Kidney epithelial cell (primary cell): Measurements from ENCODE around the gene HLA-G. TPM values are rescaled to one million over a fixed set of nuclear protein-coding genes. Genes with fewer than 3 reads are reported as not detected.
A peak's percentile ranks its signal among the peaks of the same experiment; 100 is the strongest.

Experiments
- DNase-seq: peaks from one replicate; pipeline ENCODE4 v3.0.0-alpha.2; 2010; ENCODE audit warnings: low read depth
- H3K27me3 ChIP-seq: 2 replicates; pipeline ENCODE4 v1.6.0; 2011; ENCODE audit warnings: low read length; ENCODE audit not compliant: control insufficient read depth, insufficient read depth
- H3K36me3 ChIP-seq: 2 replicates; pipeline ENCODE4 v1.5.1; 2011; ENCODE audit warnings: low read length; ENCODE audit not compliant: control insufficient read depth, insufficient read depth
- H3K4me3 ChIP-seq: 2 replicates; pipeline ENCODE4 v1.5.1; 2011; ENCODE audit warnings: low read depth, mild to moderate bottlenecking, control low read depth, low read length
- total RNA-seq: library from RNA; depleted of rRNA; stranded (reverse); fragments of >200 nt; gene quantifications from 2 replicates; pipeline ENCODE4 v1.2.3, GENCODE V29; 2015
- TF ChIP-seq, protein P1 (sequence below): IDR thresholded peaks from 2 replicates; pipeline ENCODE4 v1.5.1; 2011; ENCODE audit warnings: mild to moderate bottlenecking, moderate library complexity, low read length, control low read depth, inconsistent platforms; ENCODE audit not compliant: insufficient read depth, poor library complexity, severe bottlenecking

HLA-G gene
- total RNA-seq, 1 donor from 2014 or later = 1.1 TPM

DNA sequence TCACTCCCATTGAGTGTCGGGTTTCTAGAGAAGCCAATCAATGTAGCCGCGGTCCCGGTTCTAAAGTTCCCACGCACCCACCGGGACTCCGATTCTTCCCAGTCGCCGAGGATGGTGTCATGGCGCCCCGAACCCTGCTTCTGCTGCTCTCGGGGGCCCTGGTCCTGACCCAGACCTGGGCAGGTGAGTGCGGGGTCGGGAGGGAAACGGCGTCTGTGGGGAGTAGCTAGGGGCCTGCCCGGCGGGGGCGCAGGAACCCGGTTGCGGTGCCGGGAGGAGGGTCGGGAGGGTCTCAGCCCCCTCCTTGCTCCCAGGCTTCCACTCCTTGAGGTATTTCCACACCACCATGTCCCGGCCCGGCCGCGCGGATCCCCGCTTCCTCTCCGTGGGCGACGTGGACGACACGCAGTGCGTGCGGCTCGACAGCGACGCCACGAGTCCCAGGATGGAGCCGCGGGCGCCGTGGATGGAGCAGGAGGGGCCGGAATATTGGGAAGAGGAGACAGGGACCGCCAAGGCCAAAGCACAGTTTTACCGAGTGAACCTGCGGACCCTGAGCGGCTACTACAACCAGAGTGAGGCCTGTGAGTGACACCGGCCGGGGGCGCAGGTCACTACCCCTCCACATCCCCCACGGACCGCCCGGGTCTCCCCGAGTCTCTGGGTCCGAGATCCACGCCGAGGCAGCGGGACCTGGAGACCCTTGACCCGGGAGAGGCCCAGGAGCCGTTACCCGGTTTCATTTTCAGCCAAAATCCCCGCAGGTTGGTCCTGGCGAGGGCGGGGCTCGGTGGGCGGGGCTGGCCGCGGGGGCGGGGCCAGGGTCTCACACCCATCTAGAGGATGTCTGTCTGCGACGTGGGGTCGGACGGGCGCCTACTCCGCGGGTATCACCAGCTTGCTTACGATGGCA is 35.2 kb upstream of the HLA-G start:
- DNase-seq = no peak
- no peaks in the 10 kb centered on the region for H3K36me3 ChIP-seq

GRCh38 chr6:29793036-29793356 is 34.6 kb upstream of the HLA-G start:
- no peak for DNase-seq
- peak overlapping the region; percentile 54 for H3K4me3 ChIP-seq
- no peaks in the 10 kb centered on the region for H3K36me3 ChIP-seq
- TF ChIP-seq, protein P1, sequence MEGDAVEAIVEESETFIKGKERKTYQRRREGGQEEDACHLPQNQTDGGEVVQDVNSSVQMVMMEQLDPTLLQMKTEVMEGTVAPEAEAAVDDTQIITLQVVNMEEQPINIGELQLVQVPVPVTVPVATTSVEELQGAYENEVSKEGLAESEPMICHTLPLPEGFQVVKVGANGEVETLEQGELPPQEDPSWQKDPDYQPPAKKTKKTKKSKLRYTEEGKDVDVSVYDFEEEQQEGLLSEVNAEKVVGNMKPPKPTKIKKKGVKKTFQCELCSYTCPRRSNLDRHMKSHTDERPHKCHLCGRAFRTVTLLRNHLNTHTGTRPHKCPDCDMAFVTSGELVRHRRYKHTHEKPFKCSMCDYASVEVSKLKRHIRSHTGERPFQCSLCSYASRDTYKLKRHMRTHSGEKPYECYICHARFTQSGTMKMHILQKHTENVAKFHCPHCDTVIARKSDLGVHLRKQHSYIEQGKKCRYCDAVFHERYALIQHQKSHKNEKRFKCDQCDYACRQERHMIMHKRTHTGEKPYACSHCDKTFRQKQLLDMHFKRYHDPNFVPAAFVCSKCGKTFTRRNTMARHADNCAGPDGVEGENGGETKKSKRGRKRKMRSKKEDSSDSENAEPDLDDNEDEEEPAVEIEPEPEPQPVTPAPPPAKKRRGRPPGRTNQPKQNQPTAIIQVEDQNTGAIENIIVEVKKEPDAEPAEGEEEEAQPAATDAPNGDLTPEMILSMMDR = no peak
- peaks cover 15% of the 10 kb centered on the region for H3K27me3 ChIP-seq

More for the DNA sequence above, 35.2 kb upstream of the HLA-G start:
- peaks cover 15% of the 10 kb centered on the region for H3K27me3 ChIP-seq
- H3K4me3 ChIP-seq = peak overlapping the region; percentile 54
- TF ChIP-seq, protein P1 = peak; percentile 63

DNA sequence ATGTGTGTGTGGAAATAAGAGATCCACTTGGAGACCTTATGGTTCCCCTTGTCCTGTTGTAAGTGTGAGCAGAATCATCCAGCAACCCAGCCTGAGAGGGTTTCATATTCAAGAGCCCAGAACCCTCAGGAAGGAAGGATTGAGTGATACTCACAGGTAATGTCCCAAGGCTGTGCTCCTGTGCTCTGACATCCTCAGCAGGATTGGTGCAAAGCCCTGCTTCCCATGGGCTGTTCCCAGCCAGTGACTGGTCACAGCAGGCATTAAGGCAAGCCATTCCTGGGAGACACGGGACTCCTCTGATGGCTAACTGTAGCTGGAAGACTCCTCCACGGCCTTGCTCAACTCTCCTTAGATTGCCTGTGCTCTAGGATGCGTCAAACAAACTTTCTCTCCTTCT is 33.8 kb upstream of the HLA-G start:
- no peak for DNase-seq
- TF ChIP-seq, protein P1 = no peak
- Histone ChIP-seq H3K27me3 (peaks cover 15% of the 10 kb centered on the region), H3K4me3 (no peak overlapping the region), H3K36me3 (no peaks in the 10 kb centered on the region)

- TF ChIP-seq, protein P1 = no peak
- H3K36me3 ChIP-seq = no peaks in the 10 kb centered on the region
- no peak for DNase-seq
Observed at GRCh38 chr6:29796026-29796425, 31.6 kb upstream of the HLA-G start.

GRCh38 chr6:29797135-29797534 is 30.5 kb upstream of the HLA-G start:
- no peaks in the 10 kb centered on the region for H3K36me3 ChIP-seq
- no peak overlapping the region for H3K4me3 ChIP-seq
- DNase-seq = no peak
- TF ChIP-seq, protein P1 = no peak
- peaks cover 15% of the 10 kb centered on the region for H3K27me3 ChIP-seq

More at GRCh38 chr6:29796026-29796425, 31.6 kb upstream of the HLA-G start:
- no peak overlapping the region for H3K4me3 ChIP-seq
- peaks cover 15% of the 10 kb centered on the region for H3K27me3 ChIP-seq

GRCh38 chr6:29797966-29798365 is 29.7 kb upstream of the HLA-G start:
- no peak for DNase-seq
- TF ChIP-seq, protein P1 = no peak
- H3K27me3 ChIP-seq = peaks cover 11% of the 10 kb centered on the region

More at GRCh38 chr6:29797966-29798365, 29.7 kb upstream of the HLA-G start:
- Histone ChIP-seq H3K36me3 (no peaks in the 10 kb centered on the region), H3K4me3 (no peak overlapping the region)
